Measurements from ENCODE around the gene ZBED5. TPM values are rescaled to one million over a fixed set of nuclear protein-coding genes. Genes with fewer than 3 reads are reported as not detected.
A peak's percentile ranks its signal among the peaks of the same experiment; 100 is the strongest.

The ZBED5 gene
- polyA plus RNA-seq, 1 donor from 2014 or later: 178 TPM

DNA sequence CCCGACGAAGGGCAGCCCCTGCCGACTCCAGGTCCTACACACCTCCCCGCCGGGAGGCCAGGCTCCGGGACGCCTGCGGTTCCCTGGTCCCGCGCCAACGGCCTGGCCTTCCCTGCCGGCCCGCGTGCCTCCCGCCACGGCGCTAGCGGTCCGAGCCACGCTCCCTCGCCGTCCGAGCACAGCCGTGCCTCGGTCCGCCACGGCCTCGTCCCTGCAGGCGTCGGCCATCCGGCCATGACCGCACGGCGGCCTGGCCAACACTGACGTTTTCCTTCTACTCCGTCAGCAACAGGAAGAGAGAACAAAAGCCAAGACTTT lies 49.7 kb downstream of the ZBED5 start:
- peak overlapping the region; percentile 100 for H3K27ac ChIP-seq (ENCODE audit: low read length)
- peak overlapping the region; percentile 100 for H3K9ac ChIP-seq (ENCODE audit: low read length)
- peak overlapping the region; percentile 68 for H2AFZ ChIP-seq (ENCODE audit: low read depth, low read length)
- H3K9me2 ChIP-seq (ENCODE audit: insufficient read depth, low read length): no peaks in the 10 kb centered on the region
- peak overlapping the region; percentile 97 for H3K4me3 ChIP-seq (ENCODE audit: low read length)
- TF ChIP-seq POLR2AphosphoS5 (IDR thresholded peaks at IDR 0.05): no peak
- no peak for TF ChIP-seq EP300 (conservative IDR thresholded peaks at IDR 0.05; ENCODE audit: poor library complexity, severe bottlenecking)
- no peak for TF ChIP-seq SMC3 (conservative IDR thresholded peaks at IDR 0.05; ENCODE audit: poor library complexity)
- TF ChIP-seq, protein P1, sequence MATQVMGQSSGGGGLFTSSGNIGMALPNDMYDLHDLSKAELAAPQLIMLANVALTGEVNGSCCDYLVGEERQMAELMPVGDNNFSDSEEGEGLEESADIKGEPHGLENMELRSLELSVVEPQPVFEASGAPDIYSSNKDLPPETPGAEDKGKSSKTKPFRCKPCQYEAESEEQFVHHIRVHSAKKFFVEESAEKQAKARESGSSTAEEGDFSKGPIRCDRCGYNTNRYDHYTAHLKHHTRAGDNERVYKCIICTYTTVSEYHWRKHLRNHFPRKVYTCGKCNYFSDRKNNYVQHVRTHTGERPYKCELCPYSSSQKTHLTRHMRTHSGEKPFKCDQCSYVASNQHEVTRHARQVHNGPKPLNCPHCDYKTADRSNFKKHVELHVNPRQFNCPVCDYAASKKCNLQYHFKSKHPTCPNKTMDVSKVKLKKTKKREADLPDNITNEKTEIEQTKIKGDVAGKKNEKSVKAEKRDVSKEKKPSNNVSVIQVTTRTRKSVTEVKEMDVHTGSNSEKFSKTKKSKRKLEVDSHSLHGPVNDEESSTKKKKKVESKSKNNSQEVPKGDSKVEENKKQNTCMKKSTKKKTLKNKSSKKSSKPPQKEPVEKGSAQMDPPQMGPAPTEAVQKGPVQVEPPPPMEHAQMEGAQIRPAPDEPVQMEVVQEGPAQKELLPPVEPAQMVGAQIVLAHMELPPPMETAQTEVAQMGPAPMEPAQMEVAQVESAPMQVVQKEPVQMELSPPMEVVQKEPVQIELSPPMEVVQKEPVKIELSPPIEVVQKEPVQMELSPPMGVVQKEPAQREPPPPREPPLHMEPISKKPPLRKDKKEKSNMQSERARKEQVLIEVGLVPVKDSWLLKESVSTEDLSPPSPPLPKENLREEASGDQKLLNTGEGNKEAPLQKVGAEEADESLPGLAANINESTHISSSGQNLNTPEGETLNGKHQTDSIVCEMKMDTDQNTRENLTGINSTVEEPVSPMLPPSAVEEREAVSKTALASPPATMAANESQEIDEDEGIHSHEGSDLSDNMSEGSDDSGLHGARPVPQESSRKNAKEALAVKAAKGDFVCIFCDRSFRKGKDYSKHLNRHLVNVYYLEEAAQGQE (IDR thresholded peaks at IDR 0.05; ENCODE audit: borderline replicate concordance): peak; percentile 79
- H3K36me3 ChIP-seq (ENCODE audit: insufficient read depth, low read length): peaks cover 27% of the 10 kb centered on the region
- H3K4me2 ChIP-seq (ENCODE audit: low read length): no peak overlapping the region
- H3F3A ChIP-seq (ENCODE audit: insufficient read depth, low read length, poor library complexity, severe bottlenecking): peaks cover 28% of the 10 kb centered on the region
- no peaks in the 10 kb centered on the region for H3K27me3 ChIP-seq (ENCODE audit: insufficient read depth, low read depth, low read length)
- H4K20me1 ChIP-seq (ENCODE audit: insufficient read depth): peaks cover 4% of the 10 kb centered on the region
- no peaks in the 10 kb centered on the region for H3K9me3 ChIP-seq (ENCODE audit: low read length)
- peaks cover 71% of the 10 kb centered on the region for H3K79me2 ChIP-seq (replicated peaks; ENCODE audit: insufficient read depth, low read length)

DNA sequence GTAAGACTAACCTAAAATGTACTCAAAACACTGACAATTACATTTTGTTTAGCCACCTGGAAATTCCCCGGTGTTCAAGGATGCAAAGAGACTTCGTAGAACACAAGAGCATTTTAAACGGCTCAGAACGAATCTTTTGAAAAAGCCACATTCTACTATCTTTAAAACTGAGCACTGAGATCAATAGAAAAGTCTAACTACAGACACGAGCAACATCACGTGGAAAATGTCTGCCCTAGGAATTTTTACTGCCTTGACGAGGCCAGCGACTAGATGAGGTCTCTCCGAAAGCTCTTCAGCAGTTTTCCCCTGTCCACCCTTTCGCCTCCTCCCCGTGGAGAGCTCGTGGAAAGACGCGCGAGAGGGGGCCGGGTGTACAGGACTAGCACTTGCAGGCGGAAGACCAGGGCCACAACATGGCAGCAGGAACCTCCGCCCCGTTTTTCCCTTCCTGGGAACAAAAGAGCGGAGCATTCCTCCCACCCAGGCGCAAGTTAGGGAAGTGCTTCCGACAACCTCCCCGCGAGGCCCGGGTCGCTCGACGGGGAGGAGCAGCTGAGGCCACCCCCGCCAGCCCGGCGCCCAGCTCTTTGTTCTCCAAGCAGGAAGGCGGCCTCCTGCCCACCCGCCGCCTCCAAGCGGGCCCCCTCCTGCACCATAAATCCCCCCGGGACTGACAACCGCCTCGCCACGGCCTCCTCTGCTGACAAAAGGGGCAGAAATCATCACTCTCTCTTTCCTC lies 50.2 kb downstream of the ZBED5 start:
- Histone ChIP-seq H3K36me3 (ENCODE audit: insufficient read depth, low read length) (peaks cover 27% of the 10 kb centered on the region), H3K9me2 (ENCODE audit: insufficient read depth, low read length) (no peaks in the 10 kb centered on the region), H3K4me2 (ENCODE audit: low read length) (peak overlapping the region; percentile 100), H2AFZ (ENCODE audit: low read depth, low read length) (peak overlapping the region; percentile 68), H3K4me3 (ENCODE audit: low read length) (peak overlapping the region; percentile 97), H3F3A (ENCODE audit: insufficient read depth, low read length, poor library complexity, severe bottlenecking) (peaks cover 28% of the 10 kb centered on the region), H4K20me1 (ENCODE audit: insufficient read depth) (peaks cover 4% of the 10 kb centered on the region), H3K27me3 (ENCODE audit: insufficient read depth, low read depth, low read length) (no peaks in the 10 kb centered on the region), H3K79me2 (replicated peaks; ENCODE audit: insufficient read depth, low read length) (peaks cover 76% of the 10 kb centered on the region), H3K9me3 (ENCODE audit: low read length) (no peaks in the 10 kb centered on the region), H3K9ac (ENCODE audit: low read length) (peak overlapping the region; percentile 100), H3K27ac (ENCODE audit: low read length) (peak overlapping the region; percentile 100)
- TF ChIP-seq RAD21 (conservative IDR thresholded peaks at IDR 0.05) (no peak), SMC3 (conservative IDR thresholded peaks at IDR 0.05; ENCODE audit: poor library complexity) (no peak), POLR2AphosphoS5 (IDR thresholded peaks at IDR 0.05) (peak; percentile 41), MXI1 (conservative IDR thresholded peaks at IDR 0.05; ENCODE audit: poor library complexity, severe bottlenecking) (peak; percentile 85), TAF1 (IDR thresholded peaks at IDR 0.05; ENCODE audit: low read depth) (no peak)
- TF ChIP-seq, protein P2, sequence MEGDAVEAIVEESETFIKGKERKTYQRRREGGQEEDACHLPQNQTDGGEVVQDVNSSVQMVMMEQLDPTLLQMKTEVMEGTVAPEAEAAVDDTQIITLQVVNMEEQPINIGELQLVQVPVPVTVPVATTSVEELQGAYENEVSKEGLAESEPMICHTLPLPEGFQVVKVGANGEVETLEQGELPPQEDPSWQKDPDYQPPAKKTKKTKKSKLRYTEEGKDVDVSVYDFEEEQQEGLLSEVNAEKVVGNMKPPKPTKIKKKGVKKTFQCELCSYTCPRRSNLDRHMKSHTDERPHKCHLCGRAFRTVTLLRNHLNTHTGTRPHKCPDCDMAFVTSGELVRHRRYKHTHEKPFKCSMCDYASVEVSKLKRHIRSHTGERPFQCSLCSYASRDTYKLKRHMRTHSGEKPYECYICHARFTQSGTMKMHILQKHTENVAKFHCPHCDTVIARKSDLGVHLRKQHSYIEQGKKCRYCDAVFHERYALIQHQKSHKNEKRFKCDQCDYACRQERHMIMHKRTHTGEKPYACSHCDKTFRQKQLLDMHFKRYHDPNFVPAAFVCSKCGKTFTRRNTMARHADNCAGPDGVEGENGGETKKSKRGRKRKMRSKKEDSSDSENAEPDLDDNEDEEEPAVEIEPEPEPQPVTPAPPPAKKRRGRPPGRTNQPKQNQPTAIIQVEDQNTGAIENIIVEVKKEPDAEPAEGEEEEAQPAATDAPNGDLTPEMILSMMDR (IDR thresholded peaks at IDR 0.05; ENCODE audit: poor library complexity, severe bottlenecking): no peak
- TF ChIP-seq, protein P1 (IDR thresholded peaks at IDR 0.05; ENCODE audit: borderline replicate concordance): no peak

All from neural cell (in vitro differentiated cells).